ENCODE measurements around the gene GSN. TPM values are rescaled to one million over a fixed set of nuclear protein-coding genes. Genes with fewer than 3 reads are reported as not detected.

GSN gene
- total RNA-seq, 4 donors from 2014 or later: 287 to 1,151 (median 926) TPM

DNA sequence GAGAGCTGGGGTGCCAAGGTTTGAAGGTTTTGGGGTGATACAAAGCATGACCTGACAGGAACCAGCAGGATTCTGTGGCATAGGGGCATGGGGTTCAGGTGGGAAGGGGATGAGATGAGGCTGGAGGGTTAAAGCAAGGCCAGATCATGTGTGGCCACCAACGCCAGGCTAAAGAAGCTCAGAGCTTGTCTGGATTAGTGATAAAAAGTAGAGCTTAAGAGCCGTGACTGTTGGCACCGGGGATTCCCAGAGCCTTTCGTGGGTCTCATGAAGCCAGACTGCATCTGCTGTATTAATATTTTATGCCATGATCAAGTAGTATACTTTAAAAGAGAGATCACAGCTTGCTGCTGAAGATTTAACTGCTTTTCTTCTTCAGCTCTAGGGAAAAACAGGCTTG is 8.5 kb upstream of the GSN start:
- 82 to 88% methylated on average over 4 of the region's 4 CpGs for WGBS, 2 donors
- H3K27ac ChIP-seq: no peak overlapping the region
- no peaks in the 10 kb centered on the region for H3K9me3 ChIP-seq
- H3K27me3 ChIP-seq: no peaks in the 10 kb centered on the region
- no peak overlapping the region for H3K4me3 ChIP-seq
- DNase-seq: no peak
- peaks cover 0 to 22% (median 6%) of the 10 kb centered on the region in 3 donors for H3K4me1 ChIP-seq
- no peaks in the 10 kb centered on the region for H3K36me3 ChIP-seq
- intact Hi-C loops (cut with DNase I): no loop called here
- TF ChIP-seq POLR2A (IDR thresholded peaks at IDR 0.05): no peak
- TF ChIP-seq, protein P1, sequence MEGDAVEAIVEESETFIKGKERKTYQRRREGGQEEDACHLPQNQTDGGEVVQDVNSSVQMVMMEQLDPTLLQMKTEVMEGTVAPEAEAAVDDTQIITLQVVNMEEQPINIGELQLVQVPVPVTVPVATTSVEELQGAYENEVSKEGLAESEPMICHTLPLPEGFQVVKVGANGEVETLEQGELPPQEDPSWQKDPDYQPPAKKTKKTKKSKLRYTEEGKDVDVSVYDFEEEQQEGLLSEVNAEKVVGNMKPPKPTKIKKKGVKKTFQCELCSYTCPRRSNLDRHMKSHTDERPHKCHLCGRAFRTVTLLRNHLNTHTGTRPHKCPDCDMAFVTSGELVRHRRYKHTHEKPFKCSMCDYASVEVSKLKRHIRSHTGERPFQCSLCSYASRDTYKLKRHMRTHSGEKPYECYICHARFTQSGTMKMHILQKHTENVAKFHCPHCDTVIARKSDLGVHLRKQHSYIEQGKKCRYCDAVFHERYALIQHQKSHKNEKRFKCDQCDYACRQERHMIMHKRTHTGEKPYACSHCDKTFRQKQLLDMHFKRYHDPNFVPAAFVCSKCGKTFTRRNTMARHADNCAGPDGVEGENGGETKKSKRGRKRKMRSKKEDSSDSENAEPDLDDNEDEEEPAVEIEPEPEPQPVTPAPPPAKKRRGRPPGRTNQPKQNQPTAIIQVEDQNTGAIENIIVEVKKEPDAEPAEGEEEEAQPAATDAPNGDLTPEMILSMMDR (IDR thresholded peaks at IDR 0.05): no peak

DNA sequence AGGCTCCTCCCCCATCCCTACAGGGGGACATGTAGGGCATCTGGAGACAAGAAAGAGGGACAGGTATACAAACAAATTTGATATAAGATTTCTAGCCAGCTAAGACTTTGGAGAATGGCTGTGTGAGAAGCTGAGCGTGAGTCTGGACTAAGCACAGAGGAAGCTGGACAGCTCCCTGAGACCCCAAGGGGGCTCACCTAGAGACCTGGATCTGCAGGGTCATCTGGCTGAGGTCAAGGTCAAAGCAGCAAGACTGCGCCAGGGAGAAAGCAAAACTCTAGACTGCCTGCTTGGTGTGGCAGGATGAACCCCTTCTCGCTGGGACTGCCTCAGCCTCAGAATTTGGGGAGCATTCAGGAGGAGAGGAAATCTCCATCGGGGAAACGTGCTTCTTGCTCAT is 8.0 kb upstream of the GSN start:
- H3K4me3 ChIP-seq: no peak overlapping the region
- intact Hi-C loops (cut with DNase I): no loop called here
- DNase-seq: no peak
- TF ChIP-seq POLR2A (IDR thresholded peaks at IDR 0.05): no peak
- TF ChIP-seq, protein P1 (IDR thresholded peaks at IDR 0.05): no peak
- WGBS, 2 donors: 82 to 83% methylated on average over 5 of the region's 5 CpGs
- no peak overlapping the region for H3K27ac ChIP-seq
- no peaks in the 10 kb centered on the region for H3K36me3 ChIP-seq
- no peaks in the 10 kb centered on the region for H3K9me3 ChIP-seq
- peaks cover 0 to 22% (median 6%) of the 10 kb centered on the region in 3 donors for H3K4me1 ChIP-seq
- H3K27me3 ChIP-seq: no peaks in the 10 kb centered on the region

DNA sequence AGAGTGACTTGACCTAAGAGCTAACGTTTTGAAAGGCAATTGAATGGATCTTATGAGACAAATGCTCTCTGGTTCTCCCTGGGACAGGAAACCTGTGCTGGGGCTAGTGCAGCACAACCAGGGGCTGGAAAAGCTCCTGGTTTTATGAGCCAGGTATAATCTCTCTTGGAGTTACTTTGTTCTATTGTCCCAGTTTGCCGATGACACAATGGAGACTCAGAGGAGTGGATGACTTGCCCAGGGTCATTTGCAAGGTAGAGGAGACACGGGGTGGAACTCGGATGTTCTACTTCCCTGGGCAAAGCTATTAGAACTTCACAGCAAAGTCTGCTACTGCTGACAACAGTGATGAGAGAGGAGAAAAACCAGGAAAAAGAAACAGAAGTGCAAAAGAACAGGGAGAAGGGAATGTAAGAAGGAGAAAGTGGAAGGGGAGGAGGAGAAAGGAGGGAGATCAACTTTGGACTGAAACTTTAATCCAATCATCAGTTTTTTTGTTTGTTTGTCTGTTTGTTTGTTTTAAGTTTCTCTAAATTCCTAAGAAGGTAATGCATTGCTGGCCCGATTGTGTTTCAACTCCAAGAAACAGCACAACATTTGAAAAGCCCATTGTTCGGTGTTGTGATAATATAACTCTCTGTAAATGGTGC is 7.4 kb upstream of the GSN start:
- no peak for DNase-seq
- TF ChIP-seq, protein P1 (IDR thresholded peaks at IDR 0.05): no peak
- no peak for TF ChIP-seq POLR2A (IDR thresholded peaks at IDR 0.05)
- H3K9me3 ChIP-seq: no peaks in the 10 kb centered on the region
- H3K27ac ChIP-seq: no peak overlapping the region
- no peaks in the 10 kb centered on the region for H3K36me3 ChIP-seq
- H3K27me3 ChIP-seq: no peaks in the 10 kb centered on the region
- intact Hi-C loops (cut with DNase I): no loop called here
- peaks cover 0 to 22% (median 6%) of the 10 kb centered on the region in 3 donors for H3K4me1 ChIP-seq
- WGBS, 2 donors: 37 to 40% methylated on average over 6 of the region's 6 CpGs
- H3K4me3 ChIP-seq: no peak overlapping the region

DNA sequence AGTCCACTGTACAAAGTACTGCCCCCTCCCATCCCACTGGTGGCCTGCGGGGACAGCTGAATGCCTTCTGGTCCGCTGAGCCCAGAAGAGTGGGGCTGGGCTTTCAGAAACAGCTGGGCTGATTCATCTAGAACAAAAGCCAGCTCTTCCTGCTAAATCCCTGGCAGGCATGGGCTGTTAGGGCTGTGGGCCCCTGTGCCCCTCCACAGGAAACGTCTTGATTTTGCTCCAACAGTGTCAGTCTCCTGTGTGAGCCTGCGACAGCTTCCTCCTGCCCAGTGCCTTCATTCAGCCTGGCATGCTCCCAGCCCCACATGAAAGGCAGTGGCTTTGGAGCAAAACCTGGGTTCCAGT is 6.9 kb upstream of the GSN start:
- Histone ChIP-seq H3K27me3 (no peaks in the 10 kb centered on the region), H3K4me1 (peaks cover 0 to 22% (median 6%) of the 10 kb centered on the region in 3 donors), H3K4me3 (no peak overlapping the region), H3K27ac (no peak overlapping the region), H3K36me3 (no peaks in the 10 kb centered on the region), H3K9me3 (no peaks in the 10 kb centered on the region)
- TF ChIP-seq POLR2A (IDR thresholded peaks at IDR 0.05): no peak
- TF ChIP-seq, protein P1 (IDR thresholded peaks at IDR 0.05): no peak
- 11 to 30% methylated on average over 4 of the region's 4 CpGs for WGBS, 2 donors
- no peak for DNase-seq
- intact Hi-C loops (cut with DNase I): no loop called here

DNA sequence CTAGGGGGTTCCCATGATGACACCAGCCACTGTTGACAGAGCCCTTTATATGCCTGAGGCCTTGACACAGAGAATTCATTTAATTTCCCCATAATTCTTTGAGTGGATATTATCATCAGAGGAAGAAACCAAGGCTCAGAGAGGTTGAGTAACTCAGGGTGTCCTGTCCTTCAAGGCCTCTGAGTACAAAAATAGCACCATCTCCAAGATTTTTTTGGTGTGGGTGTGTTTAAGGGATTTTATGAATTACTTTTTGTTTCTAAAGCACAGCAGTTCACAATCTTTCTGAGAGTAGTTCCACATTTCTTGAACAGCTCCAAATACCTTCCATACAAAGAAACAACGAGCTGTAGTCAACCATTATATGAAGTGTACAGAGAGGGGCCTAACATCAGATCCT is 6.2 kb upstream of the GSN start:
- H3K27ac ChIP-seq: no peak overlapping the region
- H3K4me3 ChIP-seq: no peak overlapping the region
- H3K27me3 ChIP-seq: no peaks in the 10 kb centered on the region
- intact Hi-C loops (cut with DNase I): no loop called here
- no peak for DNase-seq
- TF ChIP-seq, protein P1 (IDR thresholded peaks at IDR 0.05): no peak
- TF ChIP-seq POLR2A (IDR thresholded peaks at IDR 0.05): no peak
- peaks cover 0 to 29% (median 6%) of the 10 kb centered on the region in 3 donors for H3K4me1 ChIP-seq
- H3K36me3 ChIP-seq: no peaks in the 10 kb centered on the region
- H3K9me3 ChIP-seq: no peaks in the 10 kb centered on the region
- 71 to 90% methylated on average over 1 of the region's 1 CpG for WGBS, 2 donors

Data from esophagus squamous epithelium (tissue), 5 donors.